K562 (cell line): ENCODE results near the gene RAB12. TPM values are rescaled to one million over a fixed set of nuclear protein-coding genes. Genes with fewer than 3 reads are reported as not detected.
A peak's percentile ranks its signal among the peaks of the same experiment; 100 is the strongest.

Experiments used
- BACH1 ChIP-seq: fragments of 200-800 bp; sonication (Bioruptor generic); IDR thresholded peaks from 2 replicates; pipeline ENCODE4 v1.6.1; 2016; ENCODE audit warnings: missing genetic modification characterization, missing compliant biosample characterization
- CCAR2 ChIP-seq: fragments of 200-400 bp; formaldehyde crosslinking; IDR thresholded peaks from 2 replicates; pipeline ENCODE4 v1.6.1; 2017; ENCODE audit warnings: mild to moderate bottlenecking, low read depth, low read length
- CREM ChIP-seq: IDR thresholded peaks from 2 replicates; pipeline ENCODE4 v1.6.1; 2014; ENCODE audit warnings: antibody characterized with exemption, low read depth
- GATAD2A ChIP-seq: fragments of 450-650 bp; IDR thresholded peaks from 2 replicates; pipeline ENCODE4 v1.6.1; 2017
- HMGN3 ChIP-seq: IDR thresholded peaks from 2 replicates; pipeline ENCODE4 v1.6.1; 2011; ENCODE audit warnings: borderline replicate concordance, low read depth, mild to moderate bottlenecking, mixed read lengths, low read length; ENCODE audit not compliant: insufficient read length; ENCODE audit errors: extremely low read depth
- polyA plus RNA-seq, 8 experiments: library from polyadenylated mRNA; depleted of rRNA in 4 of 8; stranded (reverse) in 5 of 8; unstranded in 3 of 8; fragments of >200 nt; fragmentation: Nextera tagmentation in 2 of 8; fragmentation: Illumina TruSeq in 1 of 8; extraction: Ambion mirVana in 2 of 8; extraction: Trizol in 1 of 8; gene quantifications; 2 replicates each; pipeline versions ENCODE4 v1.2.1 to v1.2.3, GENCODE V29; 2011 to 2014; ENCODE audit warnings: inconsistent platforms in 1 of 8, missing spikeins in 1 of 8
- total RNA-seq, 7 experiments: library from RNA; depleted of rRNA in 6 of 7; stranded (reverse); fragments of >200 nt in 6 of 7; fragmentation: Illumina TruSeq in 2 of 7; extraction: Trizol in 2 of 7; gene quantifications; 2 replicates each; pipeline versions ENCODE4 v1.2.1 to v1.2.3, GENCODE V29; 2011 to 2021; ENCODE audit warnings: low replicate concordance in 1 of 7
- TF ChIP-seq, protein P1 (sequence below), 2 experiments: fragments of 450-650 bp; IDR thresholded peaks; 2 replicates each; pipeline ENCODE4 v1.6.1; 2016
- TF ChIP-seq, protein P2 (sequence below): fragments of 250-450 bp; sonication (Bioruptor Pico); IDR thresholded peaks from 2 replicates; pipeline ENCODE4 v1.8.0; 2021; ENCODE audit warnings: moderate library complexity, mild to moderate bottlenecking, inconsistent platforms
- TF ChIP-seq, protein P3 (sequence below), 2 experiments: fragments of 450-650 bp; formaldehyde crosslinking in 1 of 2; IDR thresholded peaks; 2 replicates each; pipeline versions ENCODE4 v1.4.0 to v1.6.1; 2014 to 2020; ENCODE audit warnings: mild to moderate bottlenecking in 2 of 2, borderline replicate concordance in 1 of 2, low read depth in 1 of 2
- TF ChIP-seq, protein P4 (sequence below), 2 experiments: fragments of 200-800 bp in 1 of 2; sonication (Bioruptor generic) in 1 of 2; sonication (generic) in 1 of 2; formaldehyde crosslinking in 1 of 2; IDR thresholded peaks in 1 of 2; conservative IDR thresholded peaks in 1 of 2; 2 replicates each; pipeline versions ENCODE4 v1.5.0 to v1.6.1; 2016 to 2020; ENCODE audit warnings: missing compliant biosample characterization in 1 of 2, missing genetic modification characterization in 1 of 2, missing genetic modification reagents in 1 of 2
- TF ChIP-seq, protein P5 (sequence below), 2 experiments: IDR thresholded peaks; 2 replicates each; pipeline ENCODE4 v1.6.1; 2011; ENCODE audit warnings: borderline replicate concordance in 1 of 2, control low read depth in 1 of 2, low read depth in 1 of 2, low read length in 1 of 2, mild to moderate bottlenecking in 1 of 2, mixed read lengths in 1 of 2, moderate library complexity in 1 of 2; ENCODE audit not compliant: insufficient read depth in 1 of 2, insufficient read length in 1 of 2, poor library complexity in 1 of 2, severe bottlenecking in 1 of 2; ENCODE audit errors: extremely low read depth in 1 of 2

Gene RAB12
- total and polyA plus RNA-seq, 9 of the 15 experiments (the other 6 are each of a cell fraction or from before 2014, with no cell fraction given), result 0.48 to 21.6 (median 18.8) TPM

DNA sequence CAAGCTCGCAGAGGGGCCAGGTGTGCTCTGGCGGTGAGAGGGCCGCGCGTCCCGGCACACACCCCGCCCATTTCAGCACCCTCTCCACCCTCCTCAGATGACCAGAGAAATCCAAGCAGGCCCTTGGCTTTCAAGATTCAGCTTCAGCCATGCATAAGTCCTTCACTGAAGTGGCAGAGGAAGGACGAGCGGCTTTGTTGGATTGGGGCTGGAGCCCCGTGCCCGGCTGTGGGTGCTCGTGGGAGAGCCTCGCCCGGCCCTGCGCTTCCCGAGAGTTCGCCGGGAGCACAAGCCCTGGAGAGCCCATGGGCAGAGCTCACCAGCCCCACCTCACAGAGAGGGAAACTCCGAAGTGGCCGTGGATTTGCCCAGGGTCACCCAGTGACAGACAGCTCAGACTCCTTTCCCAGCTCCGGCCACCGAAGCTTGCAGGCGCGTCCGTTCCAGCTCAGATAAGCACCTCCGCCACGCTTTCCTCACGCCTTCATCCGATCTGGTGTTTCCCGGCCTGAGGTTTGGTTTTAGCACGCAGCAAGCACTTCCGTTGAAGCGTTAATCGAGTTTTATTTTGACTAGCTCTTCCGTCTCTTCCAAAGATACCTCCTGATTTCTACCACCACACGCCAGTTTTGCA, 50.5 kb downstream of the RAB12 start (continued):
- TF ChIP-seq, protein P1, sequence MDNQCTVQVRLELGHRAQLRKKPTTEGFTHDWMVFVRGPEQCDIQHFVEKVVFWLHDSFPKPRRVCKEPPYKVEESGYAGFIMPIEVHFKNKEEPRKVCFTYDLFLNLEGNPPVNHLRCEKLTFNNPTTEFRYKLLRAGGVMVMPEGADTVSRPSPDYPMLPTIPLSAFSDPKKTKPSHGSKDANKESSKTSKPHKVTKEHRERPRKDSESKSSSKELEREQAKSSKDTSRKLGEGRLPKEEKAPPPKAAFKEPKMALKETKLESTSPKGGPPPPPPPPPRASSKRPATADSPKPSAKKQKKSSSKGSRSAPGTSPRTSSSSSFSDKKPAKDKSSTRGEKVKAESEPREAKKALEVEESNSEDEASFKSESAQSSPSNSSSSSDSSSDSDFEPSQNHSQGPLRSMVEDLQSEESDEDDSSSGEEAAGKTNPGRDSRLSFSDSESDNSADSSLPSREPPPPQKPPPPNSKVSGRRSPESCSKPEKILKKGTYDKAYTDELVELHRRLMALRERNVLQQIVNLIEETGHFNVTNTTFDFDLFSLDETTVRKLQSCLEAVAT (IDR thresholded peaks at IDR 0.05), result no peak
- TF ChIP-seq, protein P2, sequence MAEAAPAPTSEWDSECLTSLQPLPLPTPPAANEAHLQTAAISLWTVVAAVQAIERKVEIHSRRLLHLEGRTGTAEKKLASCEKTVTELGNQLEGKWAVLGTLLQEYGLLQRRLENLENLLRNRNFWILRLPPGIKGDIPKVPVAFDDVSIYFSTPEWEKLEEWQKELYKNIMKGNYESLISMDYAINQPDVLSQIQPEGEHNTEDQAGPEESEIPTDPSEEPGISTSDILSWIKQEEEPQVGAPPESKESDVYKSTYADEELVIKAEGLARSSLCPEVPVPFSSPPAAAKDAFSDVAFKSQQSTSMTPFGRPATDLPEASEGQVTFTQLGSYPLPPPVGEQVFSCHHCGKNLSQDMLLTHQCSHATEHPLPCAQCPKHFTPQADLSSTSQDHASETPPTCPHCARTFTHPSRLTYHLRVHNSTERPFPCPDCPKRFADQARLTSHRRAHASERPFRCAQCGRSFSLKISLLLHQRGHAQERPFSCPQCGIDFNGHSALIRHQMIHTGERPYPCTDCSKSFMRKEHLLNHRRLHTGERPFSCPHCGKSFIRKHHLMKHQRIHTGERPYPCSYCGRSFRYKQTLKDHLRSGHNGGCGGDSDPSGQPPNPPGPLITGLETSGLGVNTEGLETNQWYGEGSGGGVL (CRISPR knock-in tag), result no peak
- TF ChIP-seq CREM (no peak), HMGN3 (no peak), CCAR2 (no peak), GATAD2A (no peak), BACH1 (tag) (no peak)
- TF ChIP-seq, protein P3, sequence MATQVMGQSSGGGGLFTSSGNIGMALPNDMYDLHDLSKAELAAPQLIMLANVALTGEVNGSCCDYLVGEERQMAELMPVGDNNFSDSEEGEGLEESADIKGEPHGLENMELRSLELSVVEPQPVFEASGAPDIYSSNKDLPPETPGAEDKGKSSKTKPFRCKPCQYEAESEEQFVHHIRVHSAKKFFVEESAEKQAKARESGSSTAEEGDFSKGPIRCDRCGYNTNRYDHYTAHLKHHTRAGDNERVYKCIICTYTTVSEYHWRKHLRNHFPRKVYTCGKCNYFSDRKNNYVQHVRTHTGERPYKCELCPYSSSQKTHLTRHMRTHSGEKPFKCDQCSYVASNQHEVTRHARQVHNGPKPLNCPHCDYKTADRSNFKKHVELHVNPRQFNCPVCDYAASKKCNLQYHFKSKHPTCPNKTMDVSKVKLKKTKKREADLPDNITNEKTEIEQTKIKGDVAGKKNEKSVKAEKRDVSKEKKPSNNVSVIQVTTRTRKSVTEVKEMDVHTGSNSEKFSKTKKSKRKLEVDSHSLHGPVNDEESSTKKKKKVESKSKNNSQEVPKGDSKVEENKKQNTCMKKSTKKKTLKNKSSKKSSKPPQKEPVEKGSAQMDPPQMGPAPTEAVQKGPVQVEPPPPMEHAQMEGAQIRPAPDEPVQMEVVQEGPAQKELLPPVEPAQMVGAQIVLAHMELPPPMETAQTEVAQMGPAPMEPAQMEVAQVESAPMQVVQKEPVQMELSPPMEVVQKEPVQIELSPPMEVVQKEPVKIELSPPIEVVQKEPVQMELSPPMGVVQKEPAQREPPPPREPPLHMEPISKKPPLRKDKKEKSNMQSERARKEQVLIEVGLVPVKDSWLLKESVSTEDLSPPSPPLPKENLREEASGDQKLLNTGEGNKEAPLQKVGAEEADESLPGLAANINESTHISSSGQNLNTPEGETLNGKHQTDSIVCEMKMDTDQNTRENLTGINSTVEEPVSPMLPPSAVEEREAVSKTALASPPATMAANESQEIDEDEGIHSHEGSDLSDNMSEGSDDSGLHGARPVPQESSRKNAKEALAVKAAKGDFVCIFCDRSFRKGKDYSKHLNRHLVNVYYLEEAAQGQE (IDR thresholded peaks at IDR 0.05; ENCODE audit: borderline replicate concordance), result no peak
- TF ChIP-seq, protein P3 (CRISPR knock-in tag; IDR thresholded peaks at IDR 0.05; ENCODE audit: low read depth), result no peak
- TF ChIP-seq, protein P4, sequence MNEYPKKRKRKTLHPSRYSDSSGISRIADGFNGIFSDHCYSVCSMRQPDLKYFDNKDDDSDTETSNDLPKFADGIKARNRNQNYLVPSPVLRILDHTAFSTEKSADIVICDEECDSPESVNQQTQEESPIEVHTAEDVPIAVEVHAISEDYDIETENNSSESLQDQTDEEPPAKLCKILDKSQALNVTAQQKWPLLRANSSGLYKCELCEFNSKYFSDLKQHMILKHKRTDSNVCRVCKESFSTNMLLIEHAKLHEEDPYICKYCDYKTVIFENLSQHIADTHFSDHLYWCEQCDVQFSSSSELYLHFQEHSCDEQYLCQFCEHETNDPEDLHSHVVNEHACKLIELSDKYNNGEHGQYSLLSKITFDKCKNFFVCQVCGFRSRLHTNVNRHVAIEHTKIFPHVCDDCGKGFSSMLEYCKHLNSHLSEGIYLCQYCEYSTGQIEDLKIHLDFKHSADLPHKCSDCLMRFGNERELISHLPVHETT (CRISPR knock-in tag; conservative IDR thresholded peaks at IDR 0.05 in 1 of 2, IDR thresholded peaks at IDR 0.05 in 1 of 2), result no peak
- TF ChIP-seq, protein P5, sequence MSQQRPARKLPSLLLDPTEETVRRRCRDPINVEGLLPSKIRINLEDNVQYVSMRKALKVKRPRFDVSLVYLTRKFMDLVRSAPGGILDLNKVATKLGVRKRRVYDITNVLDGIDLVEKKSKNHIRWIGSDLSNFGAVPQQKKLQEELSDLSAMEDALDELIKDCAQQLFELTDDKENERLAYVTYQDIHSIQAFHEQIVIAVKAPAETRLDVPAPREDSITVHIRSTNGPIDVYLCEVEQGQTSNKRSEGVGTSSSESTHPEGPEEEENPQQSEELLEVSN (IDR thresholded peaks at IDR 0.05; ENCODE audit: borderline replicate concordance in 1 of 2, extremely low read depth in 1 of 2, insufficient read depth in 1 of 2, insufficient read length in 1 of 2, low read depth in 1 of 2, low read length in 1 of 2, poor library complexity in 1 of 2, severe bottlenecking in 1 of 2), result peak; percentile 82 to 89
